ENCODE data around the gene ZFHX3.

ZFHX3 gene

GRCh38 chr16:72875291-72876031 is 172.5 kb downstream of the ZFHX3 start:
- no peak for TF ChIP-seq CTCF (IDR thresholded peaks at IDR 0.05; ENCODE audit: low read depth, low read length)
- no peak for DNase-seq (ENCODE audit: extremely low read depth, low read depth)

- TF ChIP-seq CTCF (IDR thresholded peaks at IDR 0.05; ENCODE audit: low read depth, low read length): no peak
- no peak for DNase-seq (ENCODE audit: extremely low read depth, low read depth)
Observed at GRCh38 chr16:72873853-72874252, 174.1 kb downstream of the ZFHX3 start.

GRCh38 chr16:72873044-72873443 is 174.9 kb downstream of the ZFHX3 start:
- TF ChIP-seq CTCF (IDR thresholded peaks at IDR 0.05; ENCODE audit: low read depth, low read length): no peak

GRCh38 chr16:72865835-72866234 is 182.1 kb downstream of the ZFHX3 start:
- TF ChIP-seq CTCF (IDR thresholded peaks at IDR 0.05; ENCODE audit: low read depth, low read length): no peak
- no peak for DNase-seq (ENCODE audit: extremely low read depth, low read depth)

More at GRCh38 chr16:72873044-72873443, 174.9 kb downstream of the ZFHX3 start:
- DNase-seq (ENCODE audit: extremely low read depth, low read depth): no peak

GRCh38 chr16:72865258-72865657 is 182.7 kb downstream of the ZFHX3 start:
- no peak for DNase-seq (ENCODE audit: extremely low read depth, low read depth)
- TF ChIP-seq CTCF (IDR thresholded peaks at IDR 0.05; ENCODE audit: low read depth, low read length): no peak

GRCh38 chr16:72864130-72864833 is 183.6 kb downstream of the ZFHX3 start:
- TF ChIP-seq CTCF (IDR thresholded peaks at IDR 0.05; ENCODE audit: low read depth, low read length): no peak
- DNase-seq (ENCODE audit: extremely low read depth, low read depth): no peak

- TF ChIP-seq CTCF (IDR thresholded peaks at IDR 0.05; ENCODE audit: low read depth, low read length): no peak
- DNase-seq (ENCODE audit: extremely low read depth, low read depth): no peak
Observed at GRCh38 chr16:72862090-72862489, 185.8 kb downstream of the ZFHX3 start.

All from AG09319 (cell line).